ENCODE measurements around the gene MAFG. TPM values are rescaled to one million over a fixed set of nuclear protein-coding genes. Genes with fewer than 3 reads are reported as not detected.

MAFG gene
- total RNA-seq, 2 experiments from 2014 or later = 10.8 to 13.3 TPM

DNA sequence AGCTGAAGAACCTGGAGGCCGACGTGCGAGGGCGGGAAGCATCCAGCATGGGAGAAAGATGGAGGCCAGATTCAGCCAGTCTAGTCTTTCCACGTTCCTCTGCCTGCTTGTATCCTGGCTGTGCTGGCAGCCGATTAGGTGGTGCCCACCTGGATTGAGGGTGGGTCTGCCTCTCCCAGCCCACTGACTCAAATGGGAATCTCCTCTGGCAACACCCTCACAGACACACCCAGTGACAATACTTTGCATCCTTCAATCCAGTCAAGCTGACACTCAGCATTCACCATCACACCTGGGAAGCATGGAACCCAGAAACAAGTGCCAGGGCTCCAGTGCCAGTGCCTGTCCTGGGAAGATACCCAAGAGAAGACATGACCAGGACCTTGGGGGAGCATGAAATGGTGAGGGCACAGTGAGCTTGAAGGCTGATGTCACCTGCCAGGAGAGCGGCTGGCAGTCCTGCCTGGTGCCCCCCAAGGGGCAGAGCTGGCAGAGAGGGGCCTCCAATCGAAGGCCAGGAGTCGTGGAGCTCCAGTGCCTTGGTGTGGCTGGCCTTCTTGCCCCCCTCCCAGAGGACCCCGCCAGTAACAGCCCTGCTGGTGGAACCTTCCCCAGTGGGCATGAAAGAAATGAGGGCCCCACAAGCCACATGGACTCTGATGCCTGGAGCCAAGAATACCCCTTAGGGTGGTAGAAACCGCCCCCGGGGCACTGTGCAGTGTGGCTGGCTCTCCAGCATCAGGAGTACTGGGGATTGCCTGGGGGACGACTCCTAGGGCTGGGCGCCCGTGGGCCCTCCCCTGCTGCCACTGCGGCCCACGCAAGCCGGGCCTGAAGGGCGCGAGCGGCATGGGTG is 26.1 kb downstream of the MAFG start:
- Mint-ChIP-seq H3K9me3 (no peaks in the 10 kb centered on the region), H3K36me3 (ENCODE audit: low read depth) (peaks cover 37% of the 10 kb centered on the region), H3K27me3 (peaks cover 13% of the 10 kb centered on the region), H3K4me3 (no peak overlapping the region), H3K4me1 (ENCODE audit: low read depth) (peaks cover 8% of the 10 kb centered on the region), H3K27ac (no peak overlapping the region)
- H3K27me3 ChIP-seq (ENCODE audit: control insufficient read depth in 1 of 2, insufficient read depth in 2 of 2, low read length in 2 of 2) = peaks cover 7 to 11% of the 10 kb centered on the region in 2 experiments
- no peak overlapping the region for H3K27ac ChIP-seq (ENCODE audit: low read depth in 1 of 2, low read length in 2 of 2)
- TF ChIP-seq, protein P1, sequence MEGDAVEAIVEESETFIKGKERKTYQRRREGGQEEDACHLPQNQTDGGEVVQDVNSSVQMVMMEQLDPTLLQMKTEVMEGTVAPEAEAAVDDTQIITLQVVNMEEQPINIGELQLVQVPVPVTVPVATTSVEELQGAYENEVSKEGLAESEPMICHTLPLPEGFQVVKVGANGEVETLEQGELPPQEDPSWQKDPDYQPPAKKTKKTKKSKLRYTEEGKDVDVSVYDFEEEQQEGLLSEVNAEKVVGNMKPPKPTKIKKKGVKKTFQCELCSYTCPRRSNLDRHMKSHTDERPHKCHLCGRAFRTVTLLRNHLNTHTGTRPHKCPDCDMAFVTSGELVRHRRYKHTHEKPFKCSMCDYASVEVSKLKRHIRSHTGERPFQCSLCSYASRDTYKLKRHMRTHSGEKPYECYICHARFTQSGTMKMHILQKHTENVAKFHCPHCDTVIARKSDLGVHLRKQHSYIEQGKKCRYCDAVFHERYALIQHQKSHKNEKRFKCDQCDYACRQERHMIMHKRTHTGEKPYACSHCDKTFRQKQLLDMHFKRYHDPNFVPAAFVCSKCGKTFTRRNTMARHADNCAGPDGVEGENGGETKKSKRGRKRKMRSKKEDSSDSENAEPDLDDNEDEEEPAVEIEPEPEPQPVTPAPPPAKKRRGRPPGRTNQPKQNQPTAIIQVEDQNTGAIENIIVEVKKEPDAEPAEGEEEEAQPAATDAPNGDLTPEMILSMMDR (IDR thresholded peaks at IDR 0.05) = no peak
- H3K36me3 ChIP-seq (ENCODE audit: insufficient read depth, low read length) = peaks cover 35% of the 10 kb centered on the region
- DNase-seq = no peak
- CTCF ChIA-PET = no interaction called here
- ATAC-seq (ENCODE audit: poor library complexity) = no peak
- intact Hi-C loops (cut with DNase I, micrococcal nuclease) = no loop called here
- peaks cover 14% of the 10 kb centered on the region for H3K4me1 ChIP-seq (ENCODE audit: insufficient read depth, low read length)
- H3K9me3 ChIP-seq (ENCODE audit: control insufficient read depth in 1 of 2, insufficient read depth in 1 of 2, low read length in 2 of 2) = peaks cover 0 to 5% of the 10 kb centered on the region in 2 experiments
- no peak overlapping the region for H3K4me3 ChIP-seq (ENCODE audit: low read length)
- POLR2A ChIA-PET = interaction anchor here (0.6 kb wide), 2 partner anchors 38 to 122 kb away, joined by 3 read pairs; partner anchors contain the start of gene LRRC45

DNA sequence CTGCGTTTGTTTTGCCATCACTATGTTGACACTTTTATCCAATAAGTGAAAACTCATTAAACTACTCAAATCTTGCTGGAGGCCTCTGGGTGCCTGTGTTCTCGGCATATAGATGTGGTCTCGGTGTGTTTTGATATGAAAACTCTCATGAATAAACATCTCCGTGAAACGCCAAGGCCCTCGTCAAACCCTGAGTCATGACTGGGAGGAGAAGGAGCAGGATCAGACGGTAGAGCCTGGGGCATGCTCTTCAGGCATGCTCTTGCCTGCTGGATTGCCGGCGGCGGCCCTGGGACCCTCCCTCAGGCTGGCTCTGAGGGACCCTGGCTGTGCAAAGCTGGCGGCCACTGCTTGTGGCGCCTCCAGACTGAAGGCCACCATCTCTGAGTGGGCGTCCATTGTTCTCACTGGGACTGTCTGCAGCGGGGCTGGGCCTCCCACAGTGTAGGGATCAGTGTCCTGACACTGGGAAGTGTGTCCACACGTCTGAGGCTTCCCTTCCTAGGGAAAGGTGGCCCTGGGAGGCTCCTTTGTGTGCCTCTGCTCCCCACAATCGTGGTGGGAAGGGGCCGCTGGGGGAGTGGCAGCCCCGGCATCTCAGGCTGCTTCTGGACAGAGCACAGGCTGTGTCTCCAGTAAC is 27.2 kb downstream of the MAFG start:
- Histone ChIP-seq H3K9me3 (ENCODE audit: control insufficient read depth in 1 of 2, insufficient read depth in 1 of 2, low read length in 2 of 2) (peaks cover 0 to 5% of the 10 kb centered on the region in 2 experiments), H3K27me3 (ENCODE audit: control insufficient read depth in 1 of 2, insufficient read depth in 2 of 2, low read length in 2 of 2) (peaks cover 7 to 11% of the 10 kb centered on the region in 2 experiments), H3K27ac (ENCODE audit: low read depth in 1 of 2, low read length in 2 of 2) (no peak overlapping the region), H3K36me3 (ENCODE audit: insufficient read depth, low read length) (peaks cover 31% of the 10 kb centered on the region), H3K4me3 (ENCODE audit: low read length) (no peak overlapping the region), H3K4me1 (ENCODE audit: insufficient read depth, low read length) (peaks cover 14% of the 10 kb centered on the region)
- H3K4me1 Mint-ChIP-seq (ENCODE audit: low read depth) = peaks cover 8% of the 10 kb centered on the region
- peaks cover 13% of the 10 kb centered on the region for H3K27me3 Mint-ChIP-seq
- intact Hi-C loops (cut with DNase I, micrococcal nuclease) = no loop called here
- ChIA-PET CTCF (no interaction called here), POLR2A (no interaction called here)
- no peaks in the 10 kb centered on the region for H3K9me3 Mint-ChIP-seq
- no peak for ATAC-seq (ENCODE audit: poor library complexity)
- H3K36me3 Mint-ChIP-seq (ENCODE audit: low read depth) = peaks cover 43% of the 10 kb centered on the region
- no peak overlapping the region for H3K27ac Mint-ChIP-seq
- H3K4me3 Mint-ChIP-seq = no peak overlapping the region
- TF ChIP-seq, protein P1 (IDR thresholded peaks at IDR 0.05) = no peak
- no peak for DNase-seq

DNA sequence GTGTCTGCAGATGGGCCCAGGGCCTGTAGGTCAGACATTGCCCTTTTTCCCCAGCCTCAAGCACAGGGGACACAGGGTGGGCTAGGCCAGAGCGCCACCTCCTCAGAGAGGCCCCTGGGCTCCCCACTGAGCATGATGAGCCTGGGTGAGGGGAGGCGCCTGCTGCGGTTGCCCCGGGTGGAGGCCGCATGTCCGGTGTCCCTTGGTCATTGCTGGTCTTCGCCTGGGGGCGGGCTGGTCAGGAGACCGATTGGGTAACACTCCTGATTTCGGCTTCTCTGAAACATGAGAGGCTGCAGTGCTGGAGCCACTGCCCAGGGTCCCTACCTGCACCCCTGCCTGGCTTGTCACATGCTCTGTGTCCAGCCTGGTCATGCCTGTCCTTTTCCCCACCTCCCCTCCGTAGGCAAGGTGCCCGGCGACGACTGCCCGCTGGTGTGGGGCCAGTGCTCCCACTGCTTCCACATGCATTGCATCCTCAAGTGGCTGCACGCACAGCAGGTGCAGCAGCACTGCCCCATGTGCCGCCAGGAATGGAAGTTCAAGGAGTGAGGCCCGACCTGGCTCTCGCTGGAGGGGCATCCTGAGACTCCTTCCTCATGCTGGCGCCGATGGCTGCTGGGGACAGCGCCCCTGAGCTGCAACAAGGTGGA is 27.9 kb downstream of the MAFG start:
- no peak for ATAC-seq (ENCODE audit: poor library complexity)
- TF ChIP-seq, protein P1 (IDR thresholded peaks at IDR 0.05) = no peak
- Histone ChIP-seq H3K4me3 (ENCODE audit: low read length) (no peak overlapping the region), H3K27ac (ENCODE audit: low read depth in 1 of 2, low read length in 2 of 2) (no peak overlapping the region), H3K9me3 (ENCODE audit: control insufficient read depth in 1 of 2, insufficient read depth in 1 of 2, low read length in 2 of 2) (peaks cover 0 to 5% of the 10 kb centered on the region in 2 experiments), H3K36me3 (ENCODE audit: insufficient read depth, low read length) (peaks cover 31% of the 10 kb centered on the region), H3K4me1 (ENCODE audit: insufficient read depth, low read length) (peaks cover 14% of the 10 kb centered on the region), H3K27me3 (ENCODE audit: control insufficient read depth in 1 of 2, insufficient read depth in 2 of 2, low read length in 2 of 2) (peaks cover 7 to 11% of the 10 kb centered on the region in 2 experiments)
- POLR2A ChIA-PET = no interaction called here
- CTCF ChIA-PET = no interaction called here
- DNase-seq = no peak
- Mint-ChIP-seq H3K36me3 (ENCODE audit: low read depth) (peaks cover 48% of the 10 kb centered on the region), H3K9me3 (no peaks in the 10 kb centered on the region), H3K27me3 (peaks cover 13% of the 10 kb centered on the region), H3K4me1 (ENCODE audit: low read depth) (peaks cover 8% of the 10 kb centered on the region), H3K27ac (no peak overlapping the region), H3K4me3 (no peak overlapping the region)
- intact Hi-C loops (cut with DNase I, micrococcal nuclease) = no loop called here

Data from CD4-positive, alpha-beta T cell (primary cell).